HL-60/S4 treated with retinoic acid at 250 ng/mL for 4 days and 3 days (cell line): ENCODE results near the gene GH2.

Experiments used
- in situ Hi-C: fragments of 300-500 bp; cut with MboI; formaldehyde crosslinking; loops from 2 replicates; pipeline ENCODE4 v1.7.0; 2022; ENCODE audit warnings: low sequenced_read_pairs

GH2 gene

GRCh38 chr17:63830904-63831491 is 50.7 kb downstream of the GH2 start:
- in situ Hi-C loops = loop anchor here (25.0 kb wide), 1 partner anchor 394 kb away; the partner anchor contains the start of gene CYB561

GRCh38 chr17:63830278-63830677 is 51.5 kb downstream of the GH2 start:
- in situ Hi-C loops = loop anchor here (25.0 kb wide), 1 partner anchor 393 kb away; the partner anchor contains the start of gene CYB561
